ENCODE measurements around the gene GLRA3. TPM values are rescaled to one million over a fixed set of nuclear protein-coding genes. Genes with fewer than 3 reads are reported as not detected.

Gene GLRA3
- total and polyA plus RNA-seq, 2 experiments from 2014 or later, result 0.03 to 0.19 TPM

GRCh38 chr4:174757736-174758135, 71.3 kb downstream of the GLRA3 start:
- no peaks in the 10 kb centered on the region for H3F3A ChIP-seq (replicated peaks; ENCODE audit: low read depth)
- Mint-ChIP-seq H3K4me1 (peaks cover 4% of the 10 kb centered on the region; the same call in 2 of the 3 replicates), H3K27ac (0 out of 2 replicates have a peak overlapping the region, but pooled peaks have one; percentile 47), H3K36me3 (ENCODE audit: low read depth) (no peaks in the 10 kb centered on the region), H3K9me3 (no peaks in the 10 kb centered on the region), H3K27me3 (ENCODE audit: insufficient read depth, low read depth, poor library complexity) (no peaks in the 10 kb centered on the region), H3K4me3 (no peak overlapping the region)
- no peaks in the 10 kb centered on the region for H4K20me1 ChIP-seq (replicated peaks; ENCODE audit: insufficient read depth)
- no peak overlapping the region for H3K4me2 ChIP-seq
- peak; percentile 69 for DNase-seq (ENCODE audit: low spot score)
- H3K79me2 ChIP-seq (replicated peaks; ENCODE audit: insufficient read depth), result no peaks in the 10 kb centered on the region
- H3K4me3 ChIP-seq, result no peak overlapping the region
- no peaks in the 10 kb centered on the region for H3K9me2 ChIP-seq (ENCODE audit: insufficient read depth)
- TF ChIP-seq STAT1 (IDR thresholded peaks at IDR 0.05; ENCODE audit: unreplicated experiment) (no peak), CTCF (conservative IDR thresholded peaks at IDR 0.05; ENCODE audit: low read depth in 2 of 2) (no peak), EZH2phosphoT487 (IDR thresholded peaks at IDR 0.05; ENCODE audit: unreplicated experiment) (no peak), ZNF331 (CRISPR knock-in tag; IDR thresholded peaks at IDR 0.05; ENCODE audit: low read depth) (no peak), REST (IDR thresholded peaks at IDR 0.05; ENCODE audit: unreplicated experiment) (no peak), EZH2 (IDR thresholded peaks at IDR 0.05; ENCODE audit: low read depth, unreplicated experiment) (no peak), ETS1 (IDR thresholded peaks at IDR 0.05) (no peak), ZNF114 (CRISPR knock-in tag; IDR thresholded peaks at IDR 0.05) (no peak), POLR2AphosphoS5 (IDR thresholded peaks at IDR 0.05; ENCODE audit: low read depth) (no peak), ZNF462 (CRISPR knock-in tag; IDR thresholded peaks at IDR 0.05) (no peak), JUNB (IDR thresholded peaks at IDR 0.05; ENCODE audit: unreplicated experiment) (no peak), CREB1 (CRISPR knock-in tag; IDR thresholded peaks at IDR 0.05; ENCODE audit: low read depth) (no peak)
- no peak overlapping the region for H2AFZ ChIP-seq
- no peaks in the 10 kb centered on the region for H3K36me3 ChIP-seq (ENCODE audit: insufficient read depth)
- peak; percentile 63 for ATAC-seq
- H3K27ac ChIP-seq (ENCODE audit: low read depth), result no peak overlapping the region
- no peaks in the 10 kb centered on the region for H3K27me3 ChIP-seq (ENCODE audit: insufficient read depth)
- H3K4me1 ChIP-seq (ENCODE audit: insufficient read depth), result no peaks in the 10 kb centered on the region

Measured in GM23338 (cell line).